Bronchial smooth muscle cell (primary cell): ENCODE measurements around the gene FIBP. TPM values are rescaled to one million over a fixed set of nuclear protein-coding genes. Genes with fewer than 3 reads are reported as not detected.

ENCODE experiments used
- total RNA-seq: library from RNA; depleted of rRNA; stranded (reverse); fragments of >200 nt; gene quantifications from 2 replicates; pipeline ENCODE4 v1.2.1, GENCODE V29; 2014

The FIBP gene
- total RNA-seq, result 186 and 241 TPM in 2 replicates

DNA sequence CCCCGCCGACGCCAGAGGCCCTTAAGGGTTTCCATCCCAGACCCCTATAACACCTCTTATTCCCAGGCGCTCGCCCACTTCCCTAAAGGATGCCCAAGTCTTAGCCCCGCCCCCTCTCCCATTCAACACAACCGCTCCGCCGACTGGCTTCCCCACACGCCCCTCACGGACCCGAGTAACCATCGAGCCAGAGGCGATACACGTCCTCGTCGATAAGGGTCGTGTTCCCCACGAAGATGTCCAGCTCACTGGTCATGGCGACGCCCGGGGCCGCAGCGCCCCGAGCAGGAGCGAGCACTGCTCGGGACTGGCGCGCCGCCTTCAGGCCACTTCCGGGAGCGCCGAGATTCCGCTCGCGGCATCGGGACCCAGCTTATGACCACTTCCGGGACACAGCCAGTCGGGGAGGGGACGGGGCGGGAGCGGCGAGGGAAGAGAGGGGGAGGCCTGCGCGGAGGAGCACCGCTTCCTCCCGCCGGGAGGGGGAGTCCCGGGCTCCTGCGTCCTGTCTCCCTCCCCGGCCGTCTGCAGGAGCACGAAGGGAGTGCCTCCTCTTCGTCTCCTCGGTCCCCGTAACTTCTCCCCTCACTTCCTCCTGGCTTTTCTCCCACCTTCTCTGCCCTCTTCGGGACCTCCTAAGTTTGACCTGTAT is at the start of gene FIBP:
FIBP (minus strand) TSS at position 309 of the 652 bp plus-strand sequence; CDS start at position 256, 53 bp downstream.

DNA sequence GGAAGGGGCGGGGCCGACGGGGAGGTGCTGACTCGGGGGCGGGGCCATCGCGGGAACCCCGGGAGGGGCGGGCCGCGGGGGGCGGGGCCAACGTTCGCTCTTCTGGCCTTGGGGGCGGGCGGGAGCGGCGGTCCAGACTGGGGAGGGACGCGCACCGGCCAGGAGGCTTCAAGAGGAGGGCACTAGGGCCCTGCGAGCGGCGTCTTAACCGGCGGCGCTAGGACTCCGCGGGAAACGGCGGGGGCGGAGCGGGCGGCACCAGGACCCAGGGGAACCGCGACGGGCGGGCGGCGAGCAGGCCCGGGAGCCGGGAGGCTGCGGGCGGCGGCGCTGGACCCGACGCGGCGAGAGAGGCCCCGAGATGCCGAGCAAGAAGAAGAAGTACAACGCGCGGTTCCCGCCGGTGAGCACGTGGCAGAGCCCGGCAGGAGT is 30.9 kb upstream of the FIBP start, which contains the start of gene DRAP1:
DRAP1 (plus strand) TSS at position 286 of the 432 bp plus-strand sequence; CDS start at position 362, 76 bp downstream.

DNA sequence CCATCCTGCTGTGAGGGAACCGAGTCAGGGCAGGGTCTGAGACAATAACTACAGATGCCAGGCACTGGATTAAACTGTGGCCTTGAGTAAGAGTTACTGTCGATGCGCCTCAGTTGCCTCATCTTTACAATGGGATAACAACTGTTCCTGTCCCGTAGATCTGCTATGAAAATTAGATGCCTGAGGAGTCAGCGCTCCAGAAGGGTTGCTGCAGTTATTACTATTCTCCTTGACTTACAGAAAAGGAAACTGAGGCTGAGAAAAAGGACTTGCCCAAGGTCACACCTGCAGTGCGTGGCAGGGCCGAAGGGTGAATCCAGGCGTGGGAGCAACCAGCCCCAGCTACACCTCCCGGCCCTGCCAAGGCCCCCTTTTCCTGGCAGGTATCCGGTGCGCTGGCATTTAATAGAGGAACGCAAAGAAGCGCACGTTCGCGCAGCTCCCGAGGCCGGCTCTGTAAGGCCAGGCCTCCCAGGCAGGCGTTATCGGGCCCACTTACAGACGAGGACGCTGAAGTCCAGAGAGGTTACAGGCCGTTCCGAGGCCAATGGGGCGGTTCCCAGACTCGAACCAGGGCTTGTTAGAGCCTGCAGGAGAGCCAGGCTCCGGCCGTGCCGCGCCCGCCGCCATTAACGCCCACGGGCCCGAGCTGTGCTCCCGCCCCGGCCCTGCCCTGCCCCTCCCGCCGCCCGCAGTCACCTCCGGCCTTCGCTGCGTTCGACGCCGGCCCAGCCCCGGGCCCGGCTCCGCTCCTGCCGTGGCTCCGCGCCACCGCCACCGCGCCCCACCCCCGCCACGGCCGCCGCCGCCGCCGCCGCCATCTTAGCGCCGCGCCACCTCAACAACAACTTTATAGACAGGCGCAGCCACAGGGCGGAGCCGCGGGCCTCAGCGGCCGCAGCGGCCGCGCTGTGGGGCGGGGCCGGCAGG is 30.2 kb upstream of the FIBP start, which contains the start of gene C11orf68:
C11orf68 (minus strand) TSS at position 852 of the 930 bp plus-strand sequence; CDS start at position 821, 31 bp downstream.

DNA sequence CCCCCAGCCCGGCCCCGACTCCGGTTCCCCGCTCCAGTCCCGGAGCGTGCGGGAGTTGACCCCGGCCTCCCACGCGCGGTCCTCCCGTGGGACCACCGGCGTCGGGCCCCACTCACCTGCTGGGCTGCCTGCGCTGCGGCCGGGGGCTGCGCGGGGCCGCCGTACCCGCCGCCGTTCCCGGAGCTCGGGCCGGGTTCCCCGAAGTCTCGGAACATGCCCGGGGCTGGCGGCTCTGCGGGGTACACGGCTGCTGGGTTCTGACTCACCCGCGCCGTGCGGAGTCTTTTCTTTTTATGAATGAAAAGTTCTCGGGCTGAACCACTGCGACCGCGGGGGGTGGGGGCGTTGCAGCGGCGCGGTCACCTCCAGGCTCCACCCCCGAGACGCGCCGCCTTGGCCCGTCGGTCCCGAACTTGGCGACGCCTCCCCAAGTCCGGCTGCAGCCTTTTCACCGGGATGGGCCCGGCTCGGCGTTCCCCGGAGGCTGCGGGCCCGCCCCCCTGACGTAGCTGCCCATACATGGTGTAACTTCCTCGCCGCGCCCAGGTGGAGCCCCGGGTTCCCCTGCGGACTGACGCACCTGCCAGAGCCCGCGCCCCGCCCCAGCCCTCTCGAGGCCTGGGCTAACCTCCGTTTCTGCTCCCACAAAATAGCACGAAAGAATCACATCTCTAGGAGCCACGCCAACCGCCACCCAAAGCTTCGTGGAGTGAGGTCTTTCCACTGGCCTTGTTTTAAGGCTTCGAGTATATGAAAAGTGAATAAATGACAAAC is 12.0 kb upstream of the FIBP start, which contains the start of gene FOSL1:
FOSL1 (minus strand) TSS at position 264 of the 774 bp plus-strand sequence; CDS start at position 215, 49 bp downstream.

DNA sequence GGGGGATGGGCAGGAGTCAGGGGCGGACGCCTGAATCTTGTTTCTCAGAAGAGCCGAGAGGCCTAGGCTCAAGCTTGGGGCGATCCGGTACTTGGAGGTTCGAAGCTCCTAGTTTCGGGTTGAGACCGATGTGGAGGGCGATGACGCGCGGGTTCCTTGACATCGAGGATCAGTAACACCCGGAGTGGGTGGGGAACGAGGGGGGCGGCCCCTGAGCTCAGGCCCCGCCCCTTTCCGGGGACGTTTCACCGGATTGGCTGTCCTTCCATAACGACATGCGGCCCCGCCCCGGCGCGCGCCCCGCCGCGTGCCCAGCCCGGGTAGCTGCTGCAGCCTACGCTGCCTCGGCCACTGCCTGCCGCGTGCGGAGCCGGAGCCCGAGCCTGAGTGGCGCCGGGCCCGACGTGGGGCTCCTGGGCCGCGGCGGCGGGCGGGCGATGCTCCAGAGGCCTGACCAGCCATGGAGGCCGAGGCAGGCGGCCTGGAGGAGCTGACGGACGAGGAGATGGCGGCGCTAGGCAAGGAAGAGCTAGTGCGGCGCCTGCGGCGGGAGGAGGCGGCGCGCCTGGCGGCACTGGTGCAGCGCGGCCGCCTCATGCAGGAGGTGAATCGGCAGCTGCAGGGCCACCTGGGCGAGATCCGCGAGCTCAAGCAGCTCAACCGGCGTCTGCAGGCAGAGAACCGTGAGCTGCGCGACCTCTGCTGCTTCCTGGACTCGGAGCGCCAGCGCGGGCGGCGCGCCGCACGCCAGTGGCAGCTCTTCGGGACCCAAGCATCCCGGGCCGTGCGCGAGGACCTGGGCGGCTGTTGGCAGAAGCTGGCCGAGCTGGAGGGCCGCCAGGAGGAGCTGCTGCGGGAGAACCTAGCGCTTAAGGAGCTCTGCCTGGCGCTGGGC is 2.3 kb upstream of the FIBP start, which contains the start of gene CCDC85B:
CCDC85B (plus strand) TSS at position 350 of the 895 bp plus-strand sequence; CDS start at position 461, 111 bp downstream.

DNA sequence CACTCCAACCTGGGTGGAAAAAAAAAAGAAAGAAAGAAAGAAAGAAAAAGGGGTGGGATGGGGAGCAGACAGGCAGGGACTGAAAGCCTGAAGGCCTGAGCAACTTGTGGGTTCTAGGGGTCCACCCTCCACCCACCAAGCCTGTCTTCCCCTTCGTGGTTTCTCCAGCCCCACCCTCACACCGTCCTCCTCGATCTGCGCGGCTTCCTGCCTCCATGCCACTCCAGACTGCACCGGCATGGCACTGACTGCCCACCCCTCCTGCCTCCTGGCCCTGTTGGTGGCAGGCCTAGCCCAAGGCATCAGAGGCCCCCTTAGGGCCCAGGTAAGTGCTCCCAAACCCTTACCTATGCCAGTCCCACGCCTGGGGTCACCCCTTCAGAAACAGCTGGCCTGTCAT is 8.7 kb downstream of the FIBP start, which contains the start of gene CTSW:
CTSW (plus strand) TSS at position 221 of the 400 bp plus-strand sequence; CDS start at position 239, 18 bp downstream.

DNA sequence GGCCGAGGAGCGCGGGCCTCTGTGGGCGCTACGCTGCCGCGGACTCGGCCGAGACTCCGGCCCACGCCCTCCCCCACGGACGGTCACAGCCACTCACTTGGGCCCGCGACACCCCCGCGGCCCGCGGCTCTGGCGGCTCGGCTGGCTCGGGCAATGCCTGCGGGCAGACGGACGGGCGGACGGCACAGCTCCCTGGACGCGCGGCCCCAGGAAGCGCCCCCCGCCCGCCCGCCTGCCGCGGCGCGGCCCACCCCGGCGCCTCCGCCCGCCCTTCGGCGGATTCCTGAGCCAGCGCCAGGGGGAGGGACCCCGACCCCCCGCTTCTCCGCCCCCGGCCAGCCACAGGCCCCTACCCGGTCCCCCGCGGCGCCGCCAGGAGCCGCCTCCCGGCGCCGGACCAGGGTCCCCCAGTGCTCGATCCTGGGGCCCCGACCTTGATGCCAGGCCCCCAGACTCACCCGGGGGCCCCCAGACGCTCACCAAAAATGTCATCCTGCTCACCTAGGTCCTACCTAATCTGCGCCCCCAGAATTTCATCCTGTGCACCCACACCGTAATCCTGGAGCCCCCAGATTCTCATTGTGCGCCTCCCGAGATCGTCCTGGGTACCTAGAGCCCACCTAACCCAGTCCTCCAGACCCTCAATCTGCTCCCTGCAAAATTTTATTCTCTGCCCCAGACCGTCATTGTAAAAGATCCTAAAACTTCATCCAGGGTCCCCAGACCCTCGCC is 15.5 kb downstream of the FIBP start, which contains the start of gene EFEMP2:
EFEMP2 (minus strand) TSS at position 215 of the 732 bp plus-strand sequence. CDS start 446 bp downstream, outside the sequence.

DNA sequence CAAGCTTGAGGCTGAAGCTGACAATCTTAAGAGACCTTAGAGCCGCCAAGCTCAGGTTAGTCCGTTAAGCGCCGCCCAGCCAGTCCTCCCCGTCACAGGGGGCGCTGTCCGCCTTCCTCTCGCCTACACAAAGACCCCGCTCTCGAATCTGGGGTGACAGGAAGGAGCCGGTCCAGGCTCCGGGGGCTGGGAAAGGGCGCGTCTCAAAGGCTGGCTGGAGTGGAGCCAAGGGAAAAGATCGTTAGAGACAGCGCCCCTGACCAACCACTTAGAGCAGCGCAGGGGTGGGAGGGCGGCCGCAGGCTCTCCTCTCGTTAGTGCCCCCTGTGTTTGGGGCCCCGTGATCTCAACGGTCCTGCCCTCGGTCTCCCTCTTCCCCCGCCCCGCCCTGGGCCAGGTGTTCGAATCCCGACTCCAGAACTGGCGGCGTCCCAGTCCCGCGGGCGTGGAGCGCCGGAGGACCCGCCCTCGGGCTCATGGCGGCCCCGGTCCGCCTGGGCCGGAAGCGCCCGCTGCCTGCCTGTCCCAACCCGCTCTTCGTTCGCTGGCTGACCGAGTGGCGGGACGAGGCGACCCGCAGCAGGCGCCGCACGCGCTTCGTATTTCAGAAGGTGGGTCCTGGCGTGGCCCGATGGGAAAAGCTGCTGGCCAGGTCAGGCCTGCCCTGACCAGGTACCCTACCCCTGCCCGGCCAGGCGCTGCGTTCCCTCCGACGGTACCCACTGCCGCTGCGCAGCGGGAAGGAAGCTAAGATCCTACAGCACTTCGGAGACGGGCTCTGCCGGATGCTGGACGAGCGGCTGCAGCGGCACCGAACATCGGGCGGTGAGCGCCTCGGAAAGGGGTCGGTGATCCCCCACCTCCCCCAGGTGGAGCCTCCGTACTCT is 27.8 kb downstream of the FIBP start, which contains the start of gene MUS81:
MUS81 (plus strand) TSS at position 156 of the 887 bp plus-strand sequence; CDS start at position 477, 321 bp downstream.

DNA sequence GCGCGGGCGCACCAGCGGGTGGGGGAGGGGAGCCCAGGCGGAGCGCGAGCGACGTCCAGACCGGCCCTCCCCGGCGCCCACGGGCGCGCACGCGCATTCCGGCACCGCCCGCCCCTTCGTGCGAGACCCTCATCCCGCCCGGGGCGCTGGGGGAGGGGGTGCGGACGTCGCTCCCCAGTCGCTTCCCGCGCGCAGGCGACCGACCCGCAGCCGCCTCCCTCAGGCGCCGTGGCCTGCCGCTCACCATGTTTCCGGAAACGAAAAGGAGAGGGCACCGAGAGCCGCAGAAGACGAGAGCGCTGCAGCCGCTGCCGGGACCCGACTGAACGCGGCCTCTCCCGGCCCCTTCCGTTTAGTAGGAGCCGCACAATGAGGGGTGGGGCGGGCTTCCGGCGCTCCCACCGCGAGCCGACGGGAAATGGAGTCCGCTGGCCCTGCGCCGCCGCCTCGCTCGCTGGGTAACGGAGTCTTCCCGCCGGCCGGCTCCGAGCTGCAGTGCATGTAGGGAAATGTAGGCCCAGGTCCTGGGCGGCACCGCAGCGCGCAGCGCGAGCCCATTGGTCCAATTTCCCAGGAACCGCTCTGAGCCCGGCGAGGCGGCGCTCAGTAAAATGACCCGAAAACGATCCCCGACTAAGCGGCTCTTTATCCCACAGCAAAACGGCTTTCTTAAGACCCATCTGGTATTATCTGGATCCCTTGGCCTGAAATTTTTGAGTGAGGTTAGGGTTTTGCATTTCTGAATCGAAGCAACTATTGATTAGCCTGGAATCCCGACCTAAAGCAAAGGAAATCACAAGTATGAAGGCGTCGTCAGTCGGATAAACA is 30.2 kb downstream of the FIBP start, which contains the start of gene CFL1:
CFL1 (minus strand) TSS at position 328 of the 828 bp plus-strand sequence; CDS start at position 247, 81 bp downstream.

Other genes with a start within 250 kb of the FIBP start
- 13.4 and 17.4 TPM in 2 replicates for gene RELA, start 225.6 kb downstream of the FIBP start, total RNA-seq
- gene KAT5, start 176.2 kb downstream of the FIBP start, total RNA-seq, result 39.7 and 64.7 TPM in 2 replicates
- gene RNASEH2C, start 167.7 kb downstream of the FIBP start, total RNA-seq, result 32.8 and 35.3 TPM in 2 replicates
- 2.6 and 3.3 TPM in 2 replicates for gene AP5B1, start 107.5 kb downstream of the FIBP start, total RNA-seq
- gene OVOL1, start 101.4 kb downstream of the FIBP start, total RNA-seq, result not detected in 2 replicates
- 4.0 and 4.1 TPM in 2 replicates for gene SNX32, start 54.5 kb downstream of the FIBP start, total RNA-seq
- 769 and 930 TPM in 2 replicates for gene CFL1, start 30.3 kb downstream of the FIBP start, total RNA-seq
- gene MUS81, start 28.0 kb downstream of the FIBP start, total RNA-seq, result 27.0 and 30.1 TPM in 2 replicates
- gene EFEMP2, start 15.7 kb downstream of the FIBP start, total RNA-seq, result 71.1 and 101 TPM in 2 replicates
- gene CTSW, start 8.6 kb downstream of the FIBP start, total RNA-seq, result not detected in 2 replicates
- 54.1 and 86.5 TPM in 2 replicates for gene CCDC85B, start 2.2 kb upstream of the FIBP start, total RNA-seq
- 1.7 and 3.9 TPM in 2 replicates for gene FOSL1, start 11.9 kb upstream of the FIBP start, total RNA-seq
- gene C11orf68, start 30.6 kb upstream of the FIBP start, total RNA-seq, result 18.6 and 23.2 TPM in 2 replicates
- gene DRAP1, start 31.0 kb upstream of the FIBP start, total RNA-seq, result 189 and 480 TPM in 2 replicates
- gene TSGA10IP, start 57.0 kb upstream of the FIBP start, total RNA-seq, result 0.16 TPM in 1 of 2 replicates, not detected in the other
- gene SART1, start 73.3 kb upstream of the FIBP start, total RNA-seq, result 66.4 and 70.3 TPM in 2 replicates
- gene EIF1AD, start 113.7 kb upstream of the FIBP start, total RNA-seq, result 20.0 and 27.8 TPM in 2 replicates
- gene BANF1, start 114.0 kb upstream of the FIBP start, total RNA-seq, result 10.6 and 15.3 TPM in 2 replicates
- gene CST6, start 123.5 kb upstream of the FIBP start, total RNA-seq, result 0.16 and 0.17 TPM in 2 replicates
- gene CATSPER1, start 138.0 kb upstream of the FIBP start, total RNA-seq, result under 0.01 TPM in 1 of 2 replicates, not detected in the other
- under 0.01 TPM in 1 of 2 replicates, not detected in the other for gene GAL3ST3, start 160.7 kb upstream of the FIBP start, total RNA-seq
- gene SF3B2, start 163.9 kb upstream of the FIBP start, total RNA-seq, result 101 and 103 TPM in 2 replicates
- 22.5 and 39.4 TPM in 2 replicates for gene PACS1, start 181.8 kb upstream of the FIBP start, total RNA-seq